ENCODE data around the gene CPHXL2. TPM values are rescaled to one million over a fixed set of nuclear protein-coding genes. Genes with fewer than 3 reads are reported as not detected.

CPHXL2 gene
- polyA plus RNA-seq, 3 donors: 0.22 TPM; not detected in 2

Other genes starting within 250 kb of the CPHXL2 start
- 100 to 1,000 TPM; 148 to 189 (median 174) TPM for gene CFDP1, start 243.5 kb downstream of the CPHXL2 start, polyA plus RNA-seq (ENCODE audit: insufficient read length in 3 of 3)
- 10 to 100 TPM; 29.2 to 54.7 (median 43.1) TPM for gene TMEM170A, start 212.3 kb downstream of the CPHXL2 start, polyA plus RNA-seq (ENCODE audit: insufficient read length in 3 of 3)
- gene CHST6, start 181.6 kb downstream of the CPHXL2 start, polyA plus RNA-seq (ENCODE audit: insufficient read length in 3 of 3): 1 to 10 TPM; 1.1 to 1.2 (median 1.2) TPM
- gene CHST5, start 140.9 kb downstream of the CPHXL2 start, polyA plus RNA-seq (ENCODE audit: insufficient read length in 3 of 3): 1 to 10 TPM in 2 of 3 donors, under 1 TPM in 1; 0.47 to 1.3 (median 1.3) TPM
- gene TMEM231, start 120.8 kb downstream of the CPHXL2 start, polyA plus RNA-seq (ENCODE audit: insufficient read length in 3 of 3): 10 to 100 TPM; 19.8 to 23.4 (median 21.3) TPM
- gene GABARAPL2, start 110.6 kb downstream of the CPHXL2 start, polyA plus RNA-seq (ENCODE audit: insufficient read length in 3 of 3): 100 to 1,000 TPM; 156 to 174 (median 170) TPM
- gene ADAT1, start 53.7 kb downstream of the CPHXL2 start, polyA plus RNA-seq (ENCODE audit: insufficient read length in 3 of 3): 10 to 100 TPM; 38.9 to 66.6 (median 57.7) TPM
- 100 to 1,000 TPM; 126 to 140 (median 137) TPM for gene KARS1, start 29.3 kb downstream of the CPHXL2 start, polyA plus RNA-seq (ENCODE audit: insufficient read length in 3 of 3)
- gene TERF2IP, start 29.2 kb downstream of the CPHXL2 start, polyA plus RNA-seq (ENCODE audit: insufficient read length in 3 of 3): 10 to 100 TPM; 70.9 to 84.0 (median 77.3) TPM
- under 1 TPM in 2 of 3 donors, not detected in 1; 0.21 to 0.28 TPM for gene DUXB, start 24.5 kb upstream of the CPHXL2 start, polyA plus RNA-seq (ENCODE audit: insufficient read length in 3 of 3)
- gene CPHXL, start 49.5 kb upstream of the CPHXL2 start, polyA plus RNA-seq (ENCODE audit: insufficient read length in 3 of 3): not detected

Measured in renal pelvis (tissue), 3 donors.